Measurements from ENCODE around the gene SH3PXD2B. TPM values are rescaled to one million over a fixed set of nuclear protein-coding genes. Genes with fewer than 3 reads are reported as not detected.

SH3PXD2B gene
- total and polyA plus RNA-seq, 8 donors, result 4.2 to 24.9 (median 11.0) TPM

- H3K27me3 ChIP-seq, result no peaks in the 10 kb centered on the region
- no peak overlapping the region for H3K27ac ChIP-seq
- ATAC-seq (no peak), FAIRE-seq (no peak), DNase-seq (no peak)
- peaks cover 11 to 16% (median 14%) of the 10 kb centered on the region in 3 donors for H3K4me1 ChIP-seq
- no peak for TF ChIP-seq CTCF (IDR thresholded peaks at IDR 0.05)
- WGBS, 2 donors, result 93 to 94% methylated on average over 3 of the region's 3 CpGs
- no peaks in the 10 kb centered on the region for H3K9me3 ChIP-seq
- intact Hi-C loops (cut with DNase I), result no loop called here
- no peak overlapping the region for H3K4me3 ChIP-seq
- no peaks in the 10 kb centered on the region for H3K36me3 ChIP-seq
These were observed 30.2 kb downstream of the SH3PXD2B start for GRCh38 chr5:172424111-172424490.

GRCh38 chr5:172423379-172424110 is 30.8 kb downstream of the SH3PXD2B start:
- intact Hi-C loops (cut with DNase I), result no loop called here
- DNase-seq (no peak), FAIRE-seq (no peak), ATAC-seq (no peak)
- Histone ChIP-seq H3K4me1 (peaks cover 16 to 21% (median 19%) of the 10 kb centered on the region in 3 donors), H3K9me3 (no peaks in the 10 kb centered on the region), H3K27ac (no peak overlapping the region), H3K27me3 (no peaks in the 10 kb centered on the region), H3K4me3 (no peak overlapping the region), H3K36me3 (no peaks in the 10 kb centered on the region)
- no peak for TF ChIP-seq CTCF (IDR thresholded peaks at IDR 0.05)
- 96 to 98% methylated on average over 20 of the region's 20 CpGs for WGBS, 2 donors

GRCh38 chr5:172422255-172422654 is 32.1 kb downstream of the SH3PXD2B start:
- ATAC-seq, result no peak
- no peaks in the 10 kb centered on the region for H3K36me3 ChIP-seq
- FAIRE-seq, result no peak
- no peak for DNase-seq
- H3K4me3 ChIP-seq, result no peak overlapping the region
- TF ChIP-seq CTCF (IDR thresholded peaks at IDR 0.05), result no peak
- intact Hi-C loops (cut with DNase I), result no loop called here
- H3K27ac ChIP-seq, result no peak overlapping the region
- H3K4me1 ChIP-seq, result peaks cover 27 to 34% (median 30%) of the 10 kb centered on the region in 3 donors
- H3K9me3 ChIP-seq, result no peaks in the 10 kb centered on the region
- WGBS, 2 donors, result 94 to 95% methylated on average over 10 of the region's 10 CpGs
- no peaks in the 10 kb centered on the region for H3K27me3 ChIP-seq

GRCh38 chr5:172421020-172421419 is 33.3 kb downstream of the SH3PXD2B start:
- Histone ChIP-seq H3K9me3 (no peaks in the 10 kb centered on the region), H3K36me3 (no peaks in the 10 kb centered on the region), H3K4me3 (no peak overlapping the region), H3K27ac (peak overlapping the region in 2 of 4 donors; percentile 85 to 88), H3K27me3 (no peaks in the 10 kb centered on the region), H3K4me1 (peaks cover 27 to 37% (median 30%) of the 10 kb centered on the region in 3 donors)
- intact Hi-C loops (cut with DNase I), result no loop called here
- no peak for FAIRE-seq
- ATAC-seq, result no peak
- TF ChIP-seq CTCF (IDR thresholded peaks at IDR 0.05), result no peak
- DNase-seq, result no peak
- 70 to 73% methylated on average over 7 of the region's 7 CpGs for WGBS, 2 donors
